ENCODE data around the gene FBXO28. TPM values are rescaled to one million over a fixed set of nuclear protein-coding genes. Genes with fewer than 3 reads are reported as not detected.
A peak's percentile ranks its signal among the peaks of the same experiment; 100 is the strongest.

The FBXO28 gene
- total RNA-seq, 1 donor from 2014 or later = 26.1 TPM

- no peak overlapping the region for H3K4me3 Mint-ChIP-seq
- no peak overlapping the region for H3K27ac Mint-ChIP-seq
- no peaks in the 10 kb centered on the region for H3K36me3 Mint-ChIP-seq
- peaks cover 6% of the 10 kb centered on the region for H3K4me1 Mint-ChIP-seq (ENCODE audit: unreplicated experiment)
- DNase-seq (ENCODE audit: extremely low spot score, unreplicated experiment) = no peak
- no peaks in the 10 kb centered on the region for H3K9me3 Mint-ChIP-seq
- no peak for TF ChIP-seq CTCF (conservative IDR thresholded peaks at IDR 0.05)
- H3K27me3 Mint-ChIP-seq = peaks cover 19% of the 10 kb centered on the region
Observed at GRCh38 chr1:224109981-224110380, 3.9 kb upstream of the FBXO28 start.

GRCh38 chr1:224113005-224113404 lies 906 bp upstream of the FBXO28 start:
- no peak for TF ChIP-seq CTCF (conservative IDR thresholded peaks at IDR 0.05)
- peaks cover 7% of the 10 kb centered on the region for H3K27me3 Mint-ChIP-seq
- H3K36me3 Mint-ChIP-seq = no peaks in the 10 kb centered on the region
- no peak overlapping the region for H3K4me3 Mint-ChIP-seq
- no peak for DNase-seq (ENCODE audit: extremely low spot score, unreplicated experiment)
- no peaks in the 10 kb centered on the region for H3K9me3 Mint-ChIP-seq
- H3K4me1 Mint-ChIP-seq (ENCODE audit: unreplicated experiment) = peaks cover 17% of the 10 kb centered on the region
- H3K27ac Mint-ChIP-seq = no peak overlapping the region

GRCh38 chr1:224113545-224113917 lies 380 bp upstream of the FBXO28 start:
- Mint-ChIP-seq H3K4me3 (peak overlapping the region; percentile 87), H3K4me1 (ENCODE audit: unreplicated experiment) (peaks cover 17% of the 10 kb centered on the region), H3K27ac (peak overlapping the region; percentile 60), H3K36me3 (no peaks in the 10 kb centered on the region), H3K27me3 (peaks cover 7% of the 10 kb centered on the region), H3K9me3 (no peaks in the 10 kb centered on the region)
- DNase-seq (ENCODE audit: extremely low spot score, unreplicated experiment) = no peak
- no peak for TF ChIP-seq CTCF (conservative IDR thresholded peaks at IDR 0.05)

- H3K4me3 Mint-ChIP-seq = peak overlapping the region; percentile 87
- DNase-seq (ENCODE audit: extremely low spot score, unreplicated experiment) = no peak
- H3K9me3 Mint-ChIP-seq = no peaks in the 10 kb centered on the region
- peak overlapping the region; percentile 51 for H3K27ac Mint-ChIP-seq
- peaks cover 5% of the 10 kb centered on the region for H3K36me3 Mint-ChIP-seq
- no peak for TF ChIP-seq CTCF (conservative IDR thresholded peaks at IDR 0.05)
- H3K27me3 Mint-ChIP-seq = peaks cover 3% of the 10 kb centered on the region
- H3K4me1 Mint-ChIP-seq (ENCODE audit: unreplicated experiment) = peaks cover 18% of the 10 kb centered on the region
Observed at GRCh38 chr1:224114787-224115175, 870 bp downstream of the FBXO28 start.

- Mint-ChIP-seq H3K4me1 (ENCODE audit: unreplicated experiment) (peaks cover 21% of the 10 kb centered on the region), H3K27me3 (no peaks in the 10 kb centered on the region), H3K9me3 (no peaks in the 10 kb centered on the region), H3K27ac (peak overlapping the region; percentile 52), H3K36me3 (peaks cover 10% of the 10 kb centered on the region), H3K4me3 (peak overlapping the region; percentile 81)
- DNase-seq (ENCODE audit: extremely low spot score, unreplicated experiment) = no peak
- TF ChIP-seq CTCF (conservative IDR thresholded peaks at IDR 0.05) = peak; percentile 78
Observed at GRCh38 chr1:224116131-224116530, 2.2 kb downstream of the FBXO28 start.

GRCh38 chr1:224118688-224119087 lies 4.8 kb downstream of the FBXO28 start:
- no peak for DNase-seq (ENCODE audit: extremely low spot score, unreplicated experiment)
- Mint-ChIP-seq H3K4me3 (no peak overlapping the region), H3K27ac (no peak overlapping the region), H3K36me3 (peaks cover 10% of the 10 kb centered on the region), H3K9me3 (no peaks in the 10 kb centered on the region), H3K27me3 (no peaks in the 10 kb centered on the region), H3K4me1 (ENCODE audit: unreplicated experiment) (peaks cover 18% of the 10 kb centered on the region)
- no peak for TF ChIP-seq CTCF (conservative IDR thresholded peaks at IDR 0.05)
